Cardiac fibroblast (primary cell): Measurements from ENCODE around the gene LYRM4.
A peak's percentile ranks its signal among the peaks of the same experiment; 100 is the strongest.

Experiments
- DNase-seq, 2 donors: peaks; one replicate each; pipeline versions ENCODE4 v3.0.0 to v3.0.0-alpha.2; 2010; ENCODE audit warnings: low read depth in 2 of 2
- H3K4me3 ChIP-seq, 2 donors: replicated peaks in 1 of 2; 1 replicate in 1 of 2; 2 replicates in 1 of 2; pipeline ENCODE4 v1.5.1; 2011; ENCODE audit warnings: low read depth in 2 of 2, low read length in 2 of 2, mild to moderate bottlenecking in 2 of 2, moderate library complexity in 1 of 2
- TF ChIP-seq, protein P1 (sequence below): IDR thresholded peaks from one replicate; pipeline ENCODE4 v1.5.1; 2011; ENCODE audit warnings: low read depth, mild to moderate bottlenecking, low read length, inconsistent platforms

LYRM4 gene

DNA sequence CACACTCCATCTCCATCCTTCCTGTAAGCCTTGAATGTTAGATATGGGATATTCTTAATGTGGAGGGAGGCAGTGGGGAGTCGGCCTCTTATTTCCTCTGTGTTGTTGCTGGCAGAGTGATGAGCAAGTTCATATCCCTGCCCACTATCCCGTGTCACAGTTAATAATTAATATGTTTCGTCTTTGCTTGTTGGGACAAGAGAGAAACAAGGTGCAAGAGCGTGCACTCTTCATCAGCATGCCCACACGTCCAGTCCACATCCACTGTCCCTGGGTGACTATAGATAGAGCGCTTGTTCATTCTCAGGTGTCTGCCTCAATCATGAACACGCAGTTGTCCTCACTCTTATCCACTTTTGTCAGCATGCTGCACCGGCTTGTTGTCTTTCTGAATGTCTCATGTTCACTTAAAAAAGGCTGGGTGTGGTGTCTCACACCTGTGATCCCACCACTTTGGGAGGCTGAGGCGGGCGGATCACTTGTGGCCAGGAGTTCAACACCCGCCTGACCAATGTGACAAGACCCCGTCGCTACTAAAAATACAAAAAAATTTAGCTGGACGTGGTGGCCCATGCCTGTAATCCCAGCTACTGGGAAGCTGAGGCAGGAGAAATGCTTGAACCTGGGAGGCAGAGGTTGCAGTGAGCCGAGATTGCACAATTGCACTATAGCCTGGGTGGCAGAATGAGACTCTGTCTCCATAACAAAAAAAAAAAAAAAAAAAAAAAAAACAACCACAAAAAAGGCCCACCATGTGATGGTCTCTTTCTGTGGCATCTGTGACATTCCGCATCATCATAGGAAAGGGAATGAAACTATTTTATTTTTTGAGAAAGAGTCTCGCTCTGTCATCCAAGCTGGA lies 141.4 kb downstream of the LYRM4 start:
- no peak for DNase-seq
- TF ChIP-seq, protein P1, sequence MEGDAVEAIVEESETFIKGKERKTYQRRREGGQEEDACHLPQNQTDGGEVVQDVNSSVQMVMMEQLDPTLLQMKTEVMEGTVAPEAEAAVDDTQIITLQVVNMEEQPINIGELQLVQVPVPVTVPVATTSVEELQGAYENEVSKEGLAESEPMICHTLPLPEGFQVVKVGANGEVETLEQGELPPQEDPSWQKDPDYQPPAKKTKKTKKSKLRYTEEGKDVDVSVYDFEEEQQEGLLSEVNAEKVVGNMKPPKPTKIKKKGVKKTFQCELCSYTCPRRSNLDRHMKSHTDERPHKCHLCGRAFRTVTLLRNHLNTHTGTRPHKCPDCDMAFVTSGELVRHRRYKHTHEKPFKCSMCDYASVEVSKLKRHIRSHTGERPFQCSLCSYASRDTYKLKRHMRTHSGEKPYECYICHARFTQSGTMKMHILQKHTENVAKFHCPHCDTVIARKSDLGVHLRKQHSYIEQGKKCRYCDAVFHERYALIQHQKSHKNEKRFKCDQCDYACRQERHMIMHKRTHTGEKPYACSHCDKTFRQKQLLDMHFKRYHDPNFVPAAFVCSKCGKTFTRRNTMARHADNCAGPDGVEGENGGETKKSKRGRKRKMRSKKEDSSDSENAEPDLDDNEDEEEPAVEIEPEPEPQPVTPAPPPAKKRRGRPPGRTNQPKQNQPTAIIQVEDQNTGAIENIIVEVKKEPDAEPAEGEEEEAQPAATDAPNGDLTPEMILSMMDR: no peak
- no peak overlapping the region for H3K4me3 ChIP-seq

DNA sequence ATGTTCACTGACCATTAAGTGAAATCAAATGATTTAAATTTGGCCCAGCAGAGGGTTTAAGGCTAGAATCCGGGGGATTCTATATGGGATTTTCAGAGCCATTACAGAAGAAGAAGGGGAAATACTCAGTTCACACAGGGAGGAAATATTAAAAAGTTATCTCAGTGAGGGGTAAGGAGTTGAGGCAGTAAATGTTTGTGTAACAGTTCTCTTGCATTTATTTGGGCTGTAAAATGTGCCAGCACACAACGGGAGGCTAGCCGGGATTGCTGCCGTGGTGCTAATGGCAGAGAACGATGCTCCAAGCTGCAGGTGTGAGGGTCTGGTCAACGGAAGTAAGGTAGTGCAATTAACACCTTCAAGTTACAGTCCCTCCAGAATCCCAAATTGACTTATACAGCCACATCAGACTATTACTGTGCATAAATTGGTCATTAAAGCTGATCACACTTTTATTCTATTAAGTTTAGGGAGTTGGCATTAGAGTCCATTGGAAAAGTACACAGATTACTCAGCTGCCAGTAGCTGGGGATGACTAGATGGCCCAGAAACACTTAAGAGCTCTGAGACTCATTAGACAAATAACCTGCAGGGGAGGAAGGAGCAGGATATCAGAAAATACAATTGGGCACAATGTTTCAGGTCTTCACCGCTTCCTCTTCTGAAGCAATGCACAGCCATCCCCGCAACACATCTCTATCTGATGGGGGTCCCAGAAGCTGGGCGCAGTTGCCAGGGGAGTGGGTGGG lies 144.3 kb downstream of the LYRM4 start:
- TF ChIP-seq, protein P1: no peak
- H3K4me3 ChIP-seq: no peak overlapping the region
- no peak for DNase-seq

DNA sequence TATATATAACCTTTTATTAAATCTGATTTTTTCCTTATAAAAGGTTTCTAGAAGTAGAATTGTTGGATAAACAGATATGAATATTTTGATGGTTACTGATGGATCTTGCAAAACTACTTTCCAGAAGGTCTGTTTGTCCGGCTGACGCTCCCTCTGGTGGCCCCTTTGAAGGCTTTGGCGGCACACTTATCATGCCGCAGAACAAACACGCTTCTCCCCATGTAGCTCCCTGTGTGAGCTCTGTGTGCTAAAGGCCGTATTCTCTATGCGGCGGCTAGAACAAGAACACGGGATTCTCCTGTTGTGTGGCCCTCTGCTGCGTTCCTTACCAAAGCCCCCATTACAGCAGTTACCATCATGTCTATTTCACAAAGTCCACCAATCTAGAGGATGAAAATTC lies 145.6 kb downstream of the LYRM4 start:
- TF ChIP-seq, protein P1: peak; percentile 44

GRCh38 chr6:5113096-5113495 lies 147.7 kb downstream of the LYRM4 start:
- TF ChIP-seq, protein P1: no peak
- H3K4me3 ChIP-seq: no peak overlapping the region
- DNase-seq: no peak

More for the DNA sequence above, 145.6 kb downstream of the LYRM4 start:
- DNase-seq: peak; percentile 40 to 67
- H3K4me3 ChIP-seq: no peak overlapping the region

GRCh38 chr6:5112066-5112799 lies 148.5 kb downstream of the LYRM4 start:
- peak; percentile 48 to 84 for DNase-seq
- TF ChIP-seq, protein P1: no peak
- H3K4me3 ChIP-seq: no peak overlapping the region

DNA sequence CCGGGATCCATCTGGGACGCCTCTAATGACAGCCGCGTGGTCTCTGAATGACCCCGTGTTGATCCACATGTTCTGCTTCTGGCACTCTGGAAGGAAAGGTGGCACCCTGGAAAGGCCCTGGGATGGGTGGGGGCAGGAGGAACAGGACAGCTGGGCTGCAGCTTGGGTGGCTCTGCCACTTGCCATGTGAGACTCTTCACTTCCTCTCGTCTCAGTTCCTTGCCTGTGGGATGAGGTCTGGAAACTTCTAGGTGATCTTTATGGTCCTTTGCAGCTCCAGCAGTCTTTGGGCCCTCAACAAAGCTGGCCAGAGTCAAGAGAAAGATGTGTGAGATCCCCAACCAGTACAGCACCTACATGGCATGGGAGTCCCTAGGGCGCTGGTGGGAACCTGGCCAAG lies 149.1 kb downstream of the LYRM4 start:
- TF ChIP-seq, protein P1: no peak
- DNase-seq: no peak

More for the DNA sequence above, 149.1 kb downstream of the LYRM4 start:
- no peak overlapping the region for H3K4me3 ChIP-seq
